ENCODE results near the gene OTOP1.
"Not testable (repeated sequence)": the region's sequence is repeated elsewhere in the genome, so short reads cannot be mapped to it uniquely, and the experiment has no call there.

Gene OTOP1

DNA sequence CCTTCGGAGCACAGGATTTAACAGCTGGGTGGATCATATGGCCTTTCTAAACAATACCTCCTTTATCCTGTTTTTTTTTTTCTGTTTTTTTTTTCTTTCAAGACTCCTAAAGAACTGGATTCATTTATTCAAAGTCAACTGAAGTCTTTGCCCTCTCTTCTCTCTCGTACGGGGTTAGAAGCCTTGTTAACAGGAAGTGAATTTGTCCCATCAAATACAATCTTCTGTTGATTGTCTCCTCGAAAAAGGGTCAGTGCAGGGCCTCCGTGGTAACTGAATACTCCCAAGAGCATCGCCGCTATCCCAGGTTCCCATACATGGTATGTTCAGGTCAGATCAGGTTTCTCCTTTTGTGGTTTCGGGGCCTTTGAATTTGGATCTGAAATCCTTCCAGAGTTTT, 23.1 kb upstream of the OTOP1 start:
- Mint-ChIP-seq H3K4me3 (no peak overlapping the region), H3K27me3 (peaks cover 5% of the 10 kb centered on the region), H3K4me1 (ENCODE audit: low read depth) (peaks cover 28% of the 10 kb centered on the region), H3K27ac (no peak overlapping the region), H3K9me3 (no peaks in the 10 kb centered on the region), H3K36me3 (ENCODE audit: low read depth) (peaks cover 18% of the 10 kb centered on the region)

DNA sequence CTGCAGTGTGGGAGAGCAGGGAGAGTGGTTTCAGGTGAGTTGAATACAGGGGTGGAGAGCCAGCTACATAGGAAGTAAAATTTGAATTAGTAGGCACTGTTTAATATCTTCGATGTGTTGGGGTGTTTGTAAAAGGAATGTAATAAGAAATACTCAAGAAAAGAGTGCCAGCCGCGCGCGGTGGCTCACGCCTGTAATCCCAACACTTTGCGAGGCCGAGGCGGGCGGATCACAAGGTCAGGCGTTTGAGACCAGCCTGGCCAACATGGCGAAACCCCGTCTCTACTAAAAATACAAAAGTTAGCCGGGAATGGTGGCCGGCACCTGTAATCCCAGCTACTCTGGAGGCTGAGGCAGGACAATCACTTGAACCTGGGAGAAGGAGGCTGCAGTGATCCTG, 22.6 kb upstream of the OTOP1 start:
- not testable (repeated sequence) for H3K9me3 Mint-ChIP-seq, H3K27me3 Mint-ChIP-seq
- H3K27ac Mint-ChIP-seq = peak overlapping the region; percentile 99
- peaks cover 24% of the 10 kb centered on the region for H3K36me3 Mint-ChIP-seq (ENCODE audit: low read depth)
- H3K4me1 Mint-ChIP-seq (ENCODE audit: low read depth) = peaks cover 28% of the 10 kb centered on the region
- peak overlapping the region; percentile 99 for H3K4me3 Mint-ChIP-seq

DNA sequence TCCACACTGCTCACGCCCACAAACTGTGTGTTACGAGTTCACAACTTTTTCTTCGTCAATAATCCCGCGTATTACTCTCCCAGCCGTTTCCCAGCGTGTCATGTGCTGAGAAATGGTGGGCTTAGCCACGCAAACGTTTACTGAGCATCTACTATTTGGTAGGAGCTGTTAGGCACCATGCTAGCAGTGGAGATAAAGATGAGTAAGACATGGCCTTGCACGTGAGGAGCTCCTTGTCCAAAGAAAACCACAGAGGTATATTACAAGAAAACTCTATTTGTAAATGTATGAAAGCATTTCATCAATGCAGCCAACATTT, 22.1 kb upstream of the OTOP1 start:
- Mint-ChIP-seq H3K4me1 (ENCODE audit: low read depth) (peaks cover 28% of the 10 kb centered on the region), H3K36me3 (ENCODE audit: low read depth) (peaks cover 29% of the 10 kb centered on the region), H3K9me3 (no peaks in the 10 kb centered on the region), H3K27me3 (peaks cover 5% of the 10 kb centered on the region), H3K4me3 (peak overlapping the region; percentile 99), H3K27ac (peak overlapping the region; percentile 99)

DNA sequence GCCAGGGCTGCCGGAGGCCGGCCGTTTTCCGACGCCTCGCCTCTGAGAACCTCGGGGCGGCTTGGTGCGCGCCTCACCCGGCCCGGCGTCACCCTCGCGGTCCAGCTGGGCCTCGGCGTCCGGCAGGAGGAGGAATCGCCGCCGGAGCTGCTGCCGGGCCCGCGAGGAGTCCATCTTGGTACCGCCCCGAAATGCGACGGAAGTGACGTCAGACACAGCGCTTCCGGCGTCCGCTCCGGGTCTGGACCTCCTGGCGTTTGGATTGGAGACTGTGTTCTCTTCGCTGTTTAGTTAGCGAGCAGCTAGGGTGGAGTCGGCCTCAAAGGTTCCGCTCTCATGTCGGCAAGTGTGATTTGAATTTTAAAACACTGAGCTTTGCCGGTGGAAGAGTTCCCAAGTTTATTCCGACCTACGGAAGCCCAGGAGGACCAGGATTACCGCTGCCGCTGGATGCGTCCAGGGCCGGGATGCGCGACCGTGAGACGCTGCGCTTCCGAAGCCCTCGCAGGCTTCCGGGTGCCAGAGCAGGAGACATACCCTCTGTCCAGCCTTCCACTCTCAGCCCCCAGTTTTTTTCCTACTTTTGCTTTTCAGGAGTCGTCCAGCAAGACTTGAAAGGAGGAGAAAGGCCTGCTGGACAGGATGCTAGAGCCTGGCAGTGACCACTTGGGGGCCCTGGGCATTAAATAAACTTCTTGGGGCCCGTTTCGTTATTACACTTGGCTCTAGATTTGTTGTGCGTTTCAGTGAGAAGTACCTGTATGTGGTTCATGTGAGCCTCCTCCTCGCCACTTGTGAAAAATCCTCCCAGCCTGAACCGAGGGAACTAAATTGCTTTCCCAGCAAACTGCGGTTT, 21.5 kb upstream of the OTOP1 start, which contains the start of gene TMEM128:
Gene TMEM128, minus strand, starts transcription at position 195 of the 856 bp plus-strand sequence. Its CDS starts 21 bp downstream, at position 174.
- Mint-ChIP-seq H3K9me3 (no peaks in the 10 kb centered on the region), H3K4me1 (ENCODE audit: low read depth) (peaks cover 28% of the 10 kb centered on the region), H3K36me3 (ENCODE audit: low read depth) (peaks cover 35% of the 10 kb centered on the region), H3K27me3 (peaks cover 3% of the 10 kb centered on the region), H3K4me3 (peak within 1 kb of the TSS; percentile 99), H3K27ac (peak within 1 kb of the TSS; percentile 99)

DNA sequence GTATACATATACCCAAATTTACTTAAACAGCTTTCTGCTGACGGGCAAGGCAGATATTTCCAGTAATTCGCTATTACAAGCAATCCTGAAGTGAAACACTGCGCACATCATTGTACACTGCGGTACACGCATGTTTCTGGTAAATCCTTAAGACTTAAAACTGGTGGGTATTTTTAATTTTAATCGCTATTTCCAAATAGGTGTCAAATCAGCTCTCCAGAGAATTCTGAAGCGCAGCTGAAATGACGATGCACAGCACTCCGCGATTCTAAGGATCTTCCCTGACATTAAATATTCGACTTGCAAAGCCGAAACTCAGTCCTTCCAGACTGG, 20.9 kb upstream of the OTOP1 start:
- peak overlapping the region; percentile 99 for H3K27ac Mint-ChIP-seq
- no peaks in the 10 kb centered on the region for H3K27me3 Mint-ChIP-seq
- H3K36me3 Mint-ChIP-seq (ENCODE audit: low read depth) = peaks cover 38% of the 10 kb centered on the region
- peak overlapping the region; percentile 99 for H3K4me3 Mint-ChIP-seq
- H3K9me3 Mint-ChIP-seq = no peaks in the 10 kb centered on the region
- peaks cover 24% of the 10 kb centered on the region for H3K4me1 Mint-ChIP-seq (ENCODE audit: low read depth)

DNA sequence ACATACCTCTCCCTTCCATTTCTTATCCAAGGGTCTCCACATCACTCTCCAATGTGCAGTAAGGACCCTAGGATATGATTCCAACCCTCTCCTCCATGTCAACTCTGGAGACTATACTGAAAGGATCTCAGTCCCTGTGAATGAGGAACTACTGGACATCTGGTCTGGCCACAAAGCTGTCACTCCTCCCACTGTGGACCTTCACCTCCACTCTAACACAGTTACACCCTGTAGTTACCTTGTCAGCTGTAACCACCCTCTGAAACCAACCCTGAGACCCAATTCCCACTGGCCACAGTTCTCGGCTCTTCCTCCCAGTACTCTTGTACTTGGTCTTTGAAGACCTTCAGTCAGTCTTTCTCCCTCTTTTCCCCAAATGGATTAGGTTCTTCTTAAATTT, 18.4 kb upstream of the OTOP1 start:
- H3K4me1 Mint-ChIP-seq (ENCODE audit: low read depth) = peaks cover 24% of the 10 kb centered on the region

DNA sequence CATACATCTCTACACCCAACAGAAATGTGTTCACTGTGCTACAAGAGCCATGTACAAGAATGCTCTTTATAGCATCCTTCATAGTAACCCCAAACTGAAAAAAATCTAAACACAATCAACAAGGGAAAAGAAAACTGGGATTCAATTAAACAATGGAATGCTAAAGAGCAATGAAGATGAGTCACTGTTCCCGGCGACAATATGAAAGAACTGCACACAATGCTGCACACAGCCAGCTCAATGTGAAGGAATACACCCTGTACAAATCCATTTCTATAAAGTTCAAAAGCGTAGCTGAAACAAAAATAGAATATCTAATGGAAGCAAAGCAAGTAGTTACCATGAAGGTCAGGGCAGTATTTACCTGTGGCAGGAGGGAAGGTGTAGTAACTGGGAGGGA, 12.8 kb upstream of the OTOP1 start:
- peaks cover 71% of the 10 kb centered on the region for H3K36me3 Mint-ChIP-seq (ENCODE audit: low read depth)
- H3K27ac Mint-ChIP-seq = not testable (repeated sequence)

More for the DNA sequence above, 18.4 kb upstream of the OTOP1 start:
- Mint-ChIP-seq H3K4me3 (no peak overlapping the region), H3K27ac (no peak overlapping the region), H3K9me3 (no peaks in the 10 kb centered on the region), H3K27me3 (no peaks in the 10 kb centered on the region), H3K36me3 (ENCODE audit: low read depth) (peaks cover 56% of the 10 kb centered on the region)

DNA sequence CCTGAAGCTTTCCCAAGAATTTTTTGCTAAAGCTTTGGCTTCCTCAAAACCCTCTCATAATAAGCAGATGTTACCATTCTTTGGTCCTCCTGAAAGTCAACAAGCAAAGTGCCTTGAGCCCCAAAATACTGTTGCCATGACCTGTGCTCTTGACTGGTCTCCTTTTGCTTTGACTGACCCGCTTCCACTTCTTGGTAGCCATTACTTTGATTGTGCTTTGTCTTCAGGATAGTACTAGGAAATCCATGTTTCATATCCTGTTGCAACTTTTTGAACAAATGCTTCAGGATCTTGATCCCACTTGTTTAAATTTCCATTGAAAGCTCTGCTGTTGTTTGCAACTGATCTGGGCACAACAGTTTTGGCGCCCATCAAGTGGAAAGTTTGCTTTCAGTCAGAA, 6.9 kb upstream of the OTOP1 start:
- no peak overlapping the region for H3K4me3 Mint-ChIP-seq
- H3K27ac Mint-ChIP-seq = no peak overlapping the region
- peaks cover 24% of the 10 kb centered on the region for H3K36me3 Mint-ChIP-seq (ENCODE audit: low read depth)
- no peaks in the 10 kb centered on the region for H3K4me1 Mint-ChIP-seq (ENCODE audit: low read depth)
- H3K9me3 Mint-ChIP-seq = peaks cover 6% of the 10 kb centered on the region
- H3K27me3 Mint-ChIP-seq = peaks cover 8% of the 10 kb centered on the region

More for the DNA sequence above, 12.8 kb upstream of the OTOP1 start:
- not testable (repeated sequence) for H3K4me3 Mint-ChIP-seq; H3K27me3 Mint-ChIP-seq; H3K9me3 Mint-ChIP-seq; H3K4me1 Mint-ChIP-seq (ENCODE audit: low read depth)

DNA sequence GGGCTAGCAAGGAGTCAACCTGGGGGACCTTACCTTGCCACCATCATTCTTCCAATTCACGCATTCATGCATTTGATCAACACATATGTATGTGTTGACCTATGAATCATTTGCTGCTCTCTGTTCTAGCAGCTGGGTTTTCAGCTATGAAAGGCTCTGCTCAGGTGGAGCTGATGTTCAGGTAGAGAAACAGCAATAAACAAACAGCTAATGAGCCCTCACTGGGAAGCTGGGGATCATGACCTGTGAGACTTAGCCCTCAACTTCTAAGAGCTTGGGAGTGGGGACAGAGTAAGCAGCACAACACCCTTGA, 1.6 kb upstream of the OTOP1 start:
- H3K27ac Mint-ChIP-seq = no peak overlapping the region
- peaks cover 8% of the 10 kb centered on the region for H3K4me1 Mint-ChIP-seq (ENCODE audit: low read depth)
- H3K36me3 Mint-ChIP-seq (ENCODE audit: low read depth) = no peaks in the 10 kb centered on the region
- H3K27me3 Mint-ChIP-seq = peaks cover 49% of the 10 kb centered on the region
- no peaks in the 10 kb centered on the region for H3K9me3 Mint-ChIP-seq
- H3K4me3 Mint-ChIP-seq = no peak overlapping the region

DNA sequence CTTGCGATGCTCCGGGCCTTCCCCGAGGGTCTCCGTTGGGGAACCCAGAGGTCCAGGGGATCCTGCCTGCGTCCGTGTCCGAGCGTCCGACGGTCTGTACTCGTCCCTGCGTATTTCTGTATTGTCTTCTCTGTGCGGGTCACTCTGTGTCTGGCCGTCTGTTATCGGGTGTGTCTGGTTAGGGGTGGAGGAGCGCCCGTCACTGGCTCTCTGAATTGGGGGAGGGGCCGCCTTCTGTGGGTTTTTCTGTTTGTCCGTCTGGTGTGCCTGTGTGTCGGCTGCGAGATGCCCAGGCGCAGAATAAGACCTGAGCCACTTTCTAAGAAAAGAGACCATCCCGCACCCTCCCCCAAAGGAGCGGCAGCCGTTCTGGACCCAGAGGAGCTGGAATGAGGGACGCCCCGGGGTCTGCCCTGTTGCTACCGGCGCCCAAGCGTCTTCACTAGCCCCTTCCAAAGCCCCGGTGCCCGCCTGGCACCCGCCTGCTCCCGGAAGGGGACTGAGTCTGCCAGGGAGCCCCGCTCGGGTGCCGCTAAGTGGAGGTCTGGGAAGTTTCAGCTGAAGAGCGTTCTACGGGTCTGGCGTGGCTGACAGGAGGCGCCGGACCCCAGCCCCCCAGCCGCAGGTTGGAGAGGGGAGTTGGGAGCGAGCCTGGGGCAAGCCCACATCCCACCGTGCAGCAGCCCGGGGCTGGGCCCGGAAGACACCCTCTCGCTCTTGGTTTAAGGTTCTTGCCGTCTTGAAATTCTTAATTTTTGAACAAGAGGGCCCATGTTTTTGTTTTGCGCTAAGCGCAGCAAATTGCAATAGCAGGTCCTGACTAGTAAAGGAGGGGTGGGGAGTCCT, 1.0 kb upstream of the OTOP1 start:
- H3K9me3 Mint-ChIP-seq = no peaks in the 10 kb centered on the region
- H3K36me3 Mint-ChIP-seq (ENCODE audit: low read depth) = no peaks in the 10 kb centered on the region
- no peak overlapping the region for H3K27ac Mint-ChIP-seq
- H3K4me1 Mint-ChIP-seq (ENCODE audit: low read depth) = peaks cover 8% of the 10 kb centered on the region
- H3K27me3 Mint-ChIP-seq = peaks cover 55% of the 10 kb centered on the region
- no peak overlapping the region for H3K4me3 Mint-ChIP-seq

DNA sequence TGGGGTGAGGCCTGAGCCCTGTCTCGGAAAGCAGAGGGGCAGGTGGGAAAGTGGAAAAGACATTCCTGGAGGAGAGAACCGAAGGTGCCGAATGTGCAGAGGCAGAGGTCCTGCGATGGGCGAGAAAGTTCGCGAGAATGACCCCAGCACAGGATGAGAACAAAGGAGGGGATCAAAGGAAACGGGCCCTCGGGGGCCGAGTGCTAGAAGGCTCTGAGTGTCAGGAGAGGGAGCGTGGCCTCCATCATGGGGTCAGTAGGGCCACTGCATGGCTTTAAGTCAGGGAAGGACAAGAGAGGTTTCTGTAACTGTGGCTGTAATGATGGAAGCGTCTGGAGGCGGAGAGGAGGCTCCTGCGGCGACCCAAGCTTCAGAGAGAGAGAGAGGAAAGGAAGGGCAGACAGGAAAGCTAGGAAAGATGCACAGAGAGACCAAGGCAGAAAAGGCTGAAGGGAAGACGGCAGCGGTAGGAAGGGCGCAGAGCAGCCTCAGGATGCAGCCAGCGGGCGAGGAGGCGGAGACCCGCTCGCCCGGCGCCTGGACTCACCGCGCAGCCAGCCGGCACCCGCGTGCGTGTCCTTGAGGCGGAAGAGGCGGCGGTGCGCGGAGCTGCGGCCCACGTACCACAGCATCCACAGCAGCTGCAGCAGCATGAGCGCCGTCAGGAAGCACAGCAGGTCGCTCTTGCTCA, 669 bp downstream of the OTOP1 start:
- H3K9me3 Mint-ChIP-seq = no peaks in the 10 kb centered on the region
- no peak overlapping the region for H3K27ac Mint-ChIP-seq
- H3K4me1 Mint-ChIP-seq (ENCODE audit: low read depth) = peaks cover 8% of the 10 kb centered on the region
- peaks cover 67% of the 10 kb centered on the region for H3K27me3 Mint-ChIP-seq
- peak overlapping the region; percentile 9 for H3K4me3 Mint-ChIP-seq
- no peaks in the 10 kb centered on the region for H3K36me3 Mint-ChIP-seq (ENCODE audit: low read depth)

DNA sequence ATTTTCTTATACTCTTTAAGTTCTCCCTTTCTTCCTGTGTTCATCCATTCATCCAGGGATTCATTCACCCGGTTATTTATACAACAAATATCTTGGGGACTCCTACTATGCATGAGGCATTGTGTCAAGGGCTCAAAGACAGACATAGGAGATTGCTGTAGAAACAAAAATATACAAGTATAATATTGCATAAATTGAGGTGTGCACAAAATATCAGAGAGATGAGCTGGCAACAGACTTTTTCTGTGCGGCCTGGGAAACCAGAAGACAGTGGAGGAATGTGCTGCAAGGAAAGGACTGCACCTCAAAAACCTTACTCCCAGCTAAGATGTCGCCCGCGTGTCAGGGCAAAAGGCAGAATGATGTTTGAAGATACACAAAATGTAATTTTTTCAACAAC, 9.6 kb downstream of the OTOP1 start:
- H3K9me3 Mint-ChIP-seq = no peaks in the 10 kb centered on the region
- H3K36me3 Mint-ChIP-seq (ENCODE audit: low read depth) = no peaks in the 10 kb centered on the region
- no peaks in the 10 kb centered on the region for H3K4me1 Mint-ChIP-seq (ENCODE audit: low read depth)
- no peak overlapping the region for H3K4me3 Mint-ChIP-seq
- no peak overlapping the region for H3K27ac Mint-ChIP-seq
- H3K27me3 Mint-ChIP-seq = peaks cover 44% of the 10 kb centered on the region

DNA sequence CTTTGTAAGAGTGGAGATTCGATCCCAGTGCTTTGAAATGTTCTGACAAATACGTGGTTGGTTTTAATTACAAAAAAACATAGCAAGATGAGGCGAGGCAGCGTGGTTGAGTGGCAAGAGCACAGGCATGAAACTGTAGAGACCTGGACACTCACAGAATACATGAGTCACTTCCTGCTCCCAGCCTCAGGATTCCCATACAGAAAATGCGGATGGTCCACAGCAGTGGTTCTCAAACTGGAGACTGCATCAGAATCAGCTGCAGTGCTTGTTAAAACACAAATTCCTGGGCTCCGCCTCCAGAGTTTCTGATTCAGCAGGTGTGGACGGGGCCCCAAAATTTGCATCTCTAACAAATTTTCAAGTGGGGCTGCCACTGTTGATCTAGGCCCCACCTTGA, 10.1 kb downstream of the OTOP1 start:
- no peaks in the 10 kb centered on the region for H3K4me1 Mint-ChIP-seq (ENCODE audit: low read depth)
- no peaks in the 10 kb centered on the region for H3K36me3 Mint-ChIP-seq (ENCODE audit: low read depth)
- no peak overlapping the region for H3K4me3 Mint-ChIP-seq
- no peaks in the 10 kb centered on the region for H3K9me3 Mint-ChIP-seq
- peaks cover 40% of the 10 kb centered on the region for H3K27me3 Mint-ChIP-seq
- H3K27ac Mint-ChIP-seq = no peak overlapping the region

DNA sequence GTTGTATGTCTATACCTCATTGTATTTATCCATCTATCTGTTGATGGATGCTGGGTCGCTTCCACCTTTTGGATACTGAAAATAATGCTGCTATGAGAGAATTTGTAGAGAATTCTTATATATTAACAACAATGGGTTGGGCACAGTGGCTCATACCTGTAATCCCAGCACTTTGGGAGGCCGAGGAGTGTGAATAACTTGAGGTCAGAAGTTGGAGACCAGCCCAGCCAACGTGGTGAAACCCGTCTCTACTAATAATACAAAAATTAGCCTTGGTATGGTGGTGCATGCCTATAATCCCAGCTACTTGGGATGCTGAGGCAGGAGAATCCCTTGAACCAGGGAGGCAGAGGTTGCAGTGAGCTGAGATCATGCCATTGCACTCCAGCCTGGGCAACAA, 13.1 kb downstream of the OTOP1 start:
- not testable (repeated sequence) for H3K4me1 Mint-ChIP-seq (ENCODE audit: low read depth); H3K27ac Mint-ChIP-seq; H3K4me3 Mint-ChIP-seq; H3K36me3 Mint-ChIP-seq (ENCODE audit: low read depth); H3K9me3 Mint-ChIP-seq
- H3K27me3 Mint-ChIP-seq = peaks cover 48% of the 10 kb centered on the region

DNA sequence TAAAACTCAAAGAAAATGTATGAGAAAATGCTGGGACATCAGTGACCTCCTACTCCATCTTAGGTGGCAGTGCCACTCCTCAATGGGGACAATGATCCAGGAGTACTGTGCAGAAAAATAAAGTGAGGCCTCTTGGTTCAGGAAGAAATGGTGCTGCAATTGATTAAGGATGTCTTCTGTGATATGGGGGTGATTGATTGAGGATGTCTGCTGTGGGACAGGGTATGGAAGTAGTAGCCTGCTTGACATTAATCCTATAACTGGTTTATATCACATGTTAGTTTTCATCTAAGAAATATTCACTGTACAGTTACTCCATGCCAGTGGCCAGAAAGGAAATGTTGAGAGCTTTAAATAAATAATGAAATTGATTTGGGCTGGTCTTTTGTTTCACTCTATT, 20.5 kb downstream of the OTOP1 start:
- Mint-ChIP-seq H3K9me3 (no peaks in the 10 kb centered on the region), H3K4me3 (no peak overlapping the region), H3K36me3 (ENCODE audit: low read depth) (no peaks in the 10 kb centered on the region), H3K4me1 (ENCODE audit: low read depth) (no peaks in the 10 kb centered on the region), H3K27me3 (peaks cover 58% of the 10 kb centered on the region), H3K27ac (no peak overlapping the region)

Data from stimulated activated naive CD8-positive, alpha-beta T cell treated with anti-CD3 and anti-CD28 coated beads, Interleukin-15, Interleukin-2, amounts not matched to agents 100 ng/mL and 50 ng/mL, for 24 hours (primary cell).